ENCODE data around the gene SIX2.
A peak's percentile ranks its signal among the peaks of the same experiment; 100 is the strongest.

SIX2 gene

GRCh38 chr2:45018023-45018422, 8.8 kb upstream of the SIX2 start:
- DNase-seq (ENCODE audit: low spot score): no peak

GRCh38 chr2:45014831-45015230, 5.6 kb upstream of the SIX2 start:
- DNase-seq (ENCODE audit: low spot score): no peak

GRCh38 chr2:45014016-45014702, 4.9 kb upstream of the SIX2 start:
- peak; percentile 80 for DNase-seq (ENCODE audit: low spot score)

GRCh38 chr2:45013229-45014015, 4.2 kb upstream of the SIX2 start:
- DNase-seq (ENCODE audit: low spot score): no peak

- DNase-seq (ENCODE audit: low spot score): no peak
Measured at GRCh38 chr2:45012733-45013132, 3.5 kb upstream of the SIX2 start.

- DNase-seq (ENCODE audit: low spot score): no peak
Measured at GRCh38 chr2:45011621-45012602, 2.7 kb upstream of the SIX2 start.

GRCh38 chr2:45011121-45011520, 1.9 kb upstream of the SIX2 start:
- DNase-seq (ENCODE audit: low spot score): no peak

GRCh38 chr2:45010702-45011012, 1.4 kb upstream of the SIX2 start:
- no peak for DNase-seq (ENCODE audit: low spot score)

- peak; percentile 65 for DNase-seq (ENCODE audit: low spot score)
Measured at GRCh38 chr2:45009928-45010701, 863 bp upstream of the SIX2 start.

- DNase-seq (ENCODE audit: low spot score): no peak
Measured at GRCh38 chr2:45008296-45009129, 739 bp downstream of the SIX2 start.

- DNase-seq (ENCODE audit: low spot score): no peak
Measured at GRCh38 chr2:45007961-45008295, 1.3 kb downstream of the SIX2 start.

- no peak for DNase-seq (ENCODE audit: low spot score)
Measured at GRCh38 chr2:45006942-45007287, 2.3 kb downstream of the SIX2 start.

GRCh38 chr2:45006041-45006941, 3.0 kb downstream of the SIX2 start:
- DNase-seq (ENCODE audit: low spot score): no peak

- DNase-seq (ENCODE audit: low spot score): no peak
Measured at GRCh38 chr2:45005261-45006002, 3.8 kb downstream of the SIX2 start.

GRCh38 chr2:45004562-45005191, 4.6 kb downstream of the SIX2 start:
- DNase-seq (ENCODE audit: low spot score): no peak

GRCh38 chr2:45003579-45004551, 5.4 kb downstream of the SIX2 start:
- DNase-seq (ENCODE audit: low spot score): no peak

GRCh38 chr2:45002686-45003085, 6.6 kb downstream of the SIX2 start:
- no peak for DNase-seq (ENCODE audit: low spot score)

Measured in AG08395 (cell line).